GM12878 (cell line): Measurements from ENCODE around the gene TPCN2. TPM values are rescaled to one million over a fixed set of nuclear protein-coding genes. Genes with fewer than 3 reads are reported as not detected.

Experiments
- CHD2 ChIP-seq: IDR thresholded peaks from 2 replicates; pipeline ENCODE4 v1.6.1; 2011; ENCODE audit warnings: low read depth, low read length, improper control_type of control experiment, borderline replicate concordance
- CHD4 ChIP-seq: fragments of 200-600 bp; sonication (generic); IDR thresholded peaks from 2 replicates; pipeline ENCODE4 v1.6.1; 2016; ENCODE audit warnings: mild to moderate bottlenecking
- CREB1 ChIP-seq: IDR thresholded peaks from 2 replicates; pipeline ENCODE4 v1.6.1; 2012; ENCODE audit warnings: low read depth, mild to moderate bottlenecking, inconsistent platforms
- E2F8 ChIP-seq: fragments of 450-650 bp; IDR thresholded peaks from 2 replicates; pipeline ENCODE4 v1.6.1; 2018; ENCODE audit warnings: mild to moderate bottlenecking, low read depth, moderate library complexity; ENCODE audit not compliant: partially characterized antibody
- HSF1 ChIP-seq: fragments of 150-350 bp; IDR thresholded peaks from 2 replicates; pipeline ENCODE4 v1.6.1; 2014; ENCODE audit warnings: mild to moderate bottlenecking, low read depth, low read length
- LARP7 ChIP-seq: fragments of 450-650 bp; IDR thresholded peaks from 2 replicates; pipeline ENCODE4 v1.6.1; 2017; ENCODE audit warnings: mild to moderate bottlenecking
- NFIC ChIP-seq: IDR thresholded peaks from 2 replicates; pipeline ENCODE4 v1.6.1; 2012; ENCODE audit warnings: low read depth, mild to moderate bottlenecking, inconsistent platforms, low read length, moderate library complexity
- RBBP5 ChIP-seq: fragments of 200-600 bp; sonication (generic); conservative IDR thresholded peaks from 2 replicates; pipeline ENCODE4 v1.6.1; 2016
- SMC3 ChIP-seq: IDR thresholded peaks from 2 replicates; pipeline ENCODE4 v1.6.1; 2011; ENCODE audit warnings: low read length, improper control_type of control experiment, borderline replicate concordance
- SUPT20H ChIP-seq: IDR thresholded peaks from 2 replicates; pipeline ENCODE4 v1.6.1; 2011; ENCODE audit warnings: low read depth, mild to moderate bottlenecking, low read length, moderate library complexity, borderline replicate concordance; ENCODE audit not compliant: control insufficient read depth
- SUZ12 ChIP-seq: fragments of 200-600 bp; sonication (generic); IDR thresholded peaks from one replicate; pipeline ENCODE4 v1.6.1; 2018; ENCODE audit warnings: antibody characterized with exemption, mild to moderate bottlenecking; ENCODE audit not compliant: unreplicated experiment
- YBX1 ChIP-seq: fragments of 450-650 bp; IDR thresholded peaks from 2 replicates; pipeline ENCODE4 v1.6.1; 2016; ENCODE audit warnings: antibody characterized with exemption
- ZNF207 ChIP-seq: fragments of 450-650 bp; IDR thresholded peaks from 2 replicates; pipeline ENCODE4 v1.6.1; 2014; ENCODE audit warnings: antibody characterized with exemption, mild to moderate bottlenecking, borderline replicate concordance
- polyA plus RNA-seq, 11 experiments: library from polyadenylated mRNA; depleted of rRNA in 4 of 11; unstranded in 6 of 11; stranded (reverse) in 5 of 11; fragments of >200 nt; fragmentation: Nextera tagmentation in 4 of 11; fragmentation: Illumina TruSeq in 1 of 11; extraction: Ambion mirVana in 4 of 11; extraction: Trizol in 1 of 11; gene quantifications; 1 replicate in 1 of 11; 2 replicates in 10 of 11; pipeline versions ENCODE4 v1.2.1 to v1.2.3, GENCODE V29; 2011 to 2016; ENCODE audit warnings: inconsistent platforms in 2 of 11, missing spikeins in 2 of 11, low read depth in 1 of 11
- total RNA-seq, 4 experiments: library from RNA; depleted of rRNA in 3 of 4; stranded (reverse); fragments of >200 nt in 3 of 4; fragmentation: Illumina TruSeq in 1 of 4; extraction: Trizol in 1 of 4; gene quantifications; 2 replicates each; pipeline versions ENCODE4 v1.2.1 to v1.2.3, GENCODE V29; 2013 to 2021
- TF ChIP-seq, protein P1 (sequence below): IDR thresholded peaks from 2 replicates; pipeline ENCODE4 v1.6.1; 2012; ENCODE audit warnings: improper control_type of control experiment, low read depth, low read length; ENCODE audit not compliant: insufficient replicate concordance
- TF ChIP-seq, protein P2 (sequence below): fragments of 450-650 bp; conservative IDR thresholded peaks from 2 replicates; pipeline ENCODE4 v1.6.1; 2017; ENCODE audit warnings: mild to moderate bottlenecking, moderate library complexity

TPCN2 gene
- total and polyA plus RNA-seq, 10 of the 15 experiments (the other 5 are each of a cell fraction or from before 2014, with no cell fraction given) = 1.7 to 18.4 (median 8.4) TPM

DNA sequence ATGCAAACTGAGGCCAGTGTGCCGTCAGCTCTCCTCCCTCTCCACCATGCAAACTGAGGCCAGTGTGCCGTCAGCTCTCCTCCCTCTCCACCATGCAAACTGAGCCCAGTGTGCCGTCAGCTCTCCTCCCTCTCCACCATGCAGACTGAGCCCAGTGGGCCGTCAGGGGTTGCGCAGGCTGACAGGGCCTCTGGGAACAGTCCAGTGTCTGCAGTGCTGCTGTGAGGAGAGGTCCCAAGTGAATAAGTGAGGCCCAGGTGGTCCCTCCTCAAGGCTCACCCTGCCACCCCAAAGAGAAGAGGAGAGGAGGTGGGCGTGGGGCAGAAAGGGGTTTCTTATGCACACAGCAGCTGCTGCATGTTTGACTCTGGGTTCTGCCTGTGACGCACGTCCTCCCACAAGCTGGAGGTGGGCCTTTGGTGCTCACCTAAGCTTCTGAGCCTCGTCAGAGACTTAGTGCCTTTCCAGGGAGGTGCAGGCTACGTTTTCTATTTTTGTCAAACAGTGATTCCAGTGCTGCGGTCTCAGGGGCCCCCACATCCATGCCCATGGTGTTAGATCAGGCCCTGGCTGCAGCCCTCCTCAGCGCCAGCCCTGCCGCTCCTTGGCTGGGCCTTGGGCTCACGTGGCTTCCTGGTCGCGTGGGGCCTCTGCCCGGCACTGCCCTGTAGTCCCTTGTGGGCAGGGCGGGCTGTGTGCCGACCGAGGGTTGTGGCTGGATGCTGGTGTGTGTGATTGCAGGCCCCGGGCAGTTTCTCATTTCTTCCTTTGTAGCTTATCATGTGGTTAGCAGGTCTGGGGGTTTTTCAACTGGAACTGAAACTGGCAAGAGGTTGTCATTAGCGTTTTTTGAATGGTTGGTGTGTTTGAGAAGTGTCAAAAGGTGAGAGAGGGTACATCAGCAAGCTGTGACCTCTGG is 7.1 kb downstream of the TPCN2 start (continued):
- TF ChIP-seq RBBP5 = no peak
- no peak for TF ChIP-seq CHD4
- TF ChIP-seq CREB1 = peak; percentile 51; the same call in 1 of the 2 replicates
- TF ChIP-seq, protein P1, sequence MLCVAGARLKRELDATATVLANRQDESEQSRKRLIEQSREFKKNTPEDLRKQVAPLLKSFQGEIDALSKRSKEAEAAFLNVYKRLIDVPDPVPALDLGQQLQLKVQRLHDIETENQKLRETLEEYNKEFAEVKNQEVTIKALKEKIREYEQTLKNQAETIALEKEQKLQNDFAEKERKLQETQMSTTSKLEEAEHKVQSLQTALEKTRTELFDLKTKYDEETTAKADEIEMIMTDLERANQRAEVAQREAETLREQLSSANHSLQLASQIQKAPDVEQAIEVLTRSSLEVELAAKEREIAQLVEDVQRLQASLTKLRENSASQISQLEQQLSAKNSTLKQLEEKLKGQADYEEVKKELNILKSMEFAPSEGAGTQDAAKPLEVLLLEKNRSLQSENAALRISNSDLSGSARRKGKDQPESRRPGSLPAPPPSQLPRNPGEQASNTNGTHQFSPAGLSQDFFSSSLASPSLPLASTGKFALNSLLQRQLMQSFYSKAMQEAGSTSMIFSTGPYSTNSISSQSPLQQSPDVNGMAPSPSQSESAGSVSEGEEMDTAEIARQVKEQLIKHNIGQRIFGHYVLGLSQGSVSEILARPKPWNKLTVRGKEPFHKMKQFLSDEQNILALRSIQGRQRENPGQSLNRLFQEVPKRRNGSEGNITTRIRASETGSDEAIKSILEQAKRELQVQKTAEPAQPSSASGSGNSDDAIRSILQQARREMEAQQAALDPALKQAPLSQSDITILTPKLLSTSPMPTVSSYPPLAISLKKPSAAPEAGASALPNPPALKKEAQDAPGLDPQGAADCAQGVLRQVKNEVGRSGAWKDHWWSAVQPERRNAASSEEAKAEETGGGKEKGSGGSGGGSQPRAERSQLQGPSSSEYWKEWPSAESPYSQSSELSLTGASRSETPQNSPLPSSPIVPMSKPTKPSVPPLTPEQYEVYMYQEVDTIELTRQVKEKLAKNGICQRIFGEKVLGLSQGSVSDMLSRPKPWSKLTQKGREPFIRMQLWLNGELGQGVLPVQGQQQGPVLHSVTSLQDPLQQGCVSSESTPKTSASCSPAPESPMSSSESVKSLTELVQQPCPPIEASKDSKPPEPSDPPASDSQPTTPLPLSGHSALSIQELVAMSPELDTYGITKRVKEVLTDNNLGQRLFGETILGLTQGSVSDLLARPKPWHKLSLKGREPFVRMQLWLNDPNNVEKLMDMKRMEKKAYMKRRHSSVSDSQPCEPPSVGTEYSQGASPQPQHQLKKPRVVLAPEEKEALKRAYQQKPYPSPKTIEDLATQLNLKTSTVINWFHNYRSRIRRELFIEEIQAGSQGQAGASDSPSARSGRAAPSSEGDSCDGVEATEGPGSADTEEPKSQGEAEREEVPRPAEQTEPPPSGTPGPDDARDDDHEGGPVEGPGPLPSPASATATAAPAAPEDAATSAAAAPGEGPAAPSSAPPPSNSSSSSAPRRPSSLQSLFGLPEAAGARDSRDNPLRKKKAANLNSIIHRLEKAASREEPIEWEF = no peak
- TF ChIP-seq LARP7 = 0 out of 2 replicates have a peak, but pooled peaks have one; percentile 64
- no peak for TF ChIP-seq HSF1
- no peak for TF ChIP-seq SMC3
- TF ChIP-seq, protein P2, sequence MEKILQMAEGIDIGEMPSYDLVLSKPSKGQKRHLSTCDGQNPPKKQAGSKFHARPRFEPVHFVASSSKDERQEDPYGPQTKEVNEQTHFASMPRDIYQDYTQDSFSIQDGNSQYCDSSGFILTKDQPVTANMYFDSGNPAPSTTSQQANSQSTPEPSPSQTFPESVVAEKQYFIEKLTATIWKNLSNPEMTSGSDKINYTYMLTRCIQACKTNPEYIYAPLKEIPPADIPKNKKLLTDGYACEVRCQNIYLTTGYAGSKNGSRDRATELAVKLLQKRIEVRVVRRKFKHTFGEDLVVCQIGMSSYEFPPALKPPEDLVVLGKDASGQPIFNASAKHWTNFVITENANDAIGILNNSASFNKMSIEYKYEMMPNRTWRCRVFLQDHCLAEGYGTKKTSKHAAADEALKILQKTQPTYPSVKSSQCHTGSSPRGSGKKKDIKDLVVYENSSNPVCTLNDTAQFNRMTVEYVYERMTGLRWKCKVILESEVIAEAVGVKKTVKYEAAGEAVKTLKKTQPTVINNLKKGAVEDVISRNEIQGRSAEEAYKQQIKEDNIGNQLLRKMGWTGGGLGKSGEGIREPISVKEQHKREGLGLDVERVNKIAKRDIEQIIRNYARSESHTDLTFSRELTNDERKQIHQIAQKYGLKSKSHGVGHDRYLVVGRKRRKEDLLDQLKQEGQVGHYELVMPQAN = 0 out of 2 replicates have a peak, but pooled peaks have one; percentile 19
- TF ChIP-seq NFIC = peak; percentile 84; the same call in 1 of the 2 replicates
- no peak for TF ChIP-seq YBX1
- no peak for TF ChIP-seq SUPT20H
- peak; percentile 73 for TF ChIP-seq ZNF207
- TF ChIP-seq SUZ12 = no peak
- TF ChIP-seq CHD2 = peak; percentile 37; the same call in 1 of the 2 replicates
- TF ChIP-seq E2F8 = no peak
